Neuronal stem cell (in vitro differentiated cells): ENCODE measurements around the gene GBX1.

Experiments
- DNase-seq: peaks from one replicate; pipeline ENCODE4 v3.0.0-alpha.2; 2013; ENCODE audit warnings: low spot score
- H2AFZ ChIP-seq: one replicate; pipeline ENCODE4 v1.6.1; 2013; ENCODE audit warnings: mild to moderate bottlenecking, low read length, inconsistent platforms
- H2AK5ac ChIP-seq: 2 replicates; pipeline ENCODE4 v1.6.1; 2013; ENCODE audit warnings: low read depth, mild to moderate bottlenecking, inconsistent platforms, low read length, moderate library complexity, mixed read lengths
- H2BK120ac ChIP-seq: 2 replicates; pipeline ENCODE4 v1.6.1; 2013; ENCODE audit warnings: low read depth, mild to moderate bottlenecking, inconsistent platforms, low read length, moderate library complexity, mixed read lengths
- H2BK12ac ChIP-seq: one replicate; pipeline ENCODE4 v1.6.1; 2013; ENCODE audit warnings: low read length, inconsistent platforms
- H2BK15ac ChIP-seq: 2 replicates; pipeline ENCODE4 v1.6.1; 2013; ENCODE audit warnings: mild to moderate bottlenecking, low read length, inconsistent platforms, mixed read lengths
- H2BK5ac ChIP-seq: one replicate; pipeline ENCODE4 v1.6.1; 2013; ENCODE audit warnings: inconsistent platforms, mild to moderate bottlenecking, low read length, moderate library complexity
- H3K14ac ChIP-seq: one replicate; pipeline ENCODE4 v1.6.1; 2013; ENCODE audit warnings: low read length, inconsistent platforms
- H3K18ac ChIP-seq: 2 replicates; pipeline ENCODE4 v1.6.1; 2013; ENCODE audit warnings: low read length, inconsistent platforms
- H3K23ac ChIP-seq: 2 replicates; pipeline ENCODE4 v1.6.1; 2013; ENCODE audit warnings: low read depth, mild to moderate bottlenecking, mixed read lengths, low read length, inconsistent platforms; ENCODE audit not compliant: poor library complexity
- H3K27ac ChIP-seq: replicated peaks from 3 replicates; pipeline ENCODE4 v1.5.1; 2013; ENCODE audit warnings: low read length, inconsistent platforms
- H3K27me3 ChIP-seq, 3 experiments: 2 replicates each; pipeline ENCODE4 v1.6.1; 2013; ENCODE audit warnings: low read length in 3 of 3, mild to moderate bottlenecking in 2 of 3, inconsistent platforms in 1 of 3, low read depth in 1 of 3, mixed read lengths in 1 of 3, moderate library complexity in 1 of 3; ENCODE audit not compliant: control insufficient read depth in 3 of 3, insufficient read depth in 3 of 3
- H3K36me3 ChIP-seq, 2 donors: replicated peaks in 1 of 2; 2 replicates each; pipeline ENCODE4 v1.6.1; 2013; ENCODE audit warnings: low read length in 2 of 2; ENCODE audit not compliant: control insufficient read depth in 2 of 2, insufficient read depth in 2 of 2
- H3K4ac ChIP-seq: 2 replicates; pipeline ENCODE4 v1.6.1; 2013; ENCODE audit warnings: inconsistent platforms, mild to moderate bottlenecking, low read length, moderate library complexity
- H3K4me1 ChIP-seq, 2 donors: 1 replicate in 1 of 2; 2 replicates in 1 of 2; pipeline ENCODE4 v1.6.1; 2013; ENCODE audit warnings: low read length in 2 of 2, low read depth in 1 of 2; ENCODE audit not compliant: control insufficient read depth in 2 of 2, insufficient read depth in 1 of 2
- H3K4me2 ChIP-seq: one replicate; pipeline ENCODE4 v1.6.1; 2013; ENCODE audit warnings: mild to moderate bottlenecking, low read length, inconsistent platforms; ENCODE audit not compliant: insufficient read depth, poor library complexity, severe bottlenecking
- H3K4me3 ChIP-seq, 2 donors: 2 replicates each; pipeline ENCODE4 v1.5.1; 2013; ENCODE audit warnings: low read length in 2 of 2, mild to moderate bottlenecking in 2 of 2, inconsistent platforms in 1 of 2, moderate library complexity in 1 of 2
- H3K79me1 ChIP-seq: one replicate; pipeline ENCODE4 v1.6.1; 2013; ENCODE audit warnings: low read depth, mild to moderate bottlenecking, inconsistent platforms, low read length, moderate library complexity
- H3K9ac ChIP-seq: one replicate; pipeline ENCODE4 v1.6.1; 2013; ENCODE audit warnings: mild to moderate bottlenecking, low read depth, low read length, inconsistent platforms; ENCODE audit not compliant: poor library complexity
- H3K9me3 ChIP-seq, 2 donors: replicated peaks in 1 of 2; 2 replicates each; pipeline versions ENCODE3 to v1.6.1; 2013; ENCODE audit warnings: low read length in 2 of 2, mild to moderate bottlenecking in 2 of 2, inconsistent platforms in 1 of 2, low read depth in 1 of 2, mixed read lengths in 1 of 2, moderate library complexity in 1 of 2; ENCODE audit not compliant: control insufficient read depth in 2 of 2, insufficient read depth in 1 of 2
- H4K8ac ChIP-seq: one replicate; pipeline ENCODE4 v1.6.1; 2013; ENCODE audit warnings: low read depth, mild to moderate bottlenecking, inconsistent platforms, low read length, moderate library complexity
- H4K91ac ChIP-seq: one replicate; pipeline ENCODE4 v1.6.1; 2013; ENCODE audit warnings: low read length, low read depth, mild to moderate bottlenecking, inconsistent platforms; ENCODE audit not compliant: poor library complexity
- WGBS, 2 donors: extraction: QIAGEN DNeasy Blood & Tissue Kit; methylation state at CpG; one replicate each; pipeline ENCODE4 v1.1.7; 2013; ENCODE audit warnings: missing lambda C conversion rate in 2 of 2, mixed read lengths in 1 of 2; ENCODE audit not compliant: insufficient read length in 2 of 2, insufficient replicate concordance in 1 of 2; ENCODE audit errors: extremely low coverage in 2 of 2; 5-methylcytosine and 5-hydroxymethylcytosine counted together

The GBX1 gene

DNA sequence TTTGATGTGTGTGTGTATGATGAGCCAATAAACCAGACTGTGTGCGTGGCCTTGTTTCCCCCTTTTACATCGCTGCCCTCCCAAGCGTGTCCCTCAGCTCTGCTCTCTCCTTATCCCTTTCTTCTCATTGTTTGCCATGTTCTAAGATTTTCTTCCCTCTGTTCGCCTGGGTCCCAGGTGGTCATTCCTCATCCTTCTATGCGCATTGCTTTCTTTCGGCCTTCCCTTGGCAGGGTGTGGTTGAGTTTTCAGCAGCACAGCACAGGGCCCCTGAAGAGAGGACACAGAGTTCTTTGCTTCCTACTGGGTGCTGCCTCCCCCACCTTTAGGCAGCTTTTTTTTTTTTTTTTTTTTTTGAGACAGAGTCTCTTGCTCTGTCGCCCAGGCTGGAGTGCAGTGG lies 23.1 kb downstream of the GBX1 start:
- H3K4me1 ChIP-seq, result peaks cover 0 to 6% of the 10 kb centered on the region in 2 donors
- peaks cover 23 to 55% of the 10 kb centered on the region in 2 donors for H3K36me3 ChIP-seq
- H2BK5ac ChIP-seq, result no peak overlapping the region
- H4K91ac ChIP-seq, result no peak overlapping the region
- no peak overlapping the region for H4K8ac ChIP-seq
- no peaks in the 10 kb centered on the region for H3K9me3 ChIP-seq
- no peak overlapping the region for H3K9ac ChIP-seq
- DNase-seq, result no peak
- H2BK15ac ChIP-seq, result no peak overlapping the region
- peaks cover 0 to 11% (median 0%) of the 10 kb centered on the region in 3 experiments for H3K27me3 ChIP-seq
- WGBS, 2 donors, result no CpG with 5 or more reads among the region's 7 CpGs
- no peak overlapping the region for H3K18ac ChIP-seq
- no peak overlapping the region for H3K4me2 ChIP-seq
- no peak overlapping the region for H2AFZ ChIP-seq
- H2BK12ac ChIP-seq, result no peak overlapping the region
- no peak overlapping the region for H3K23ac ChIP-seq
- no peak overlapping the region for H3K4me3 ChIP-seq
- no peak overlapping the region for H3K4ac ChIP-seq
- no peak overlapping the region for H3K27ac ChIP-seq
- no peaks in the 10 kb centered on the region for H3K79me1 ChIP-seq
- H3K14ac ChIP-seq, result no peak overlapping the region
- H2BK120ac ChIP-seq, result no peak overlapping the region
- H2AK5ac ChIP-seq, result no peak overlapping the region

DNA sequence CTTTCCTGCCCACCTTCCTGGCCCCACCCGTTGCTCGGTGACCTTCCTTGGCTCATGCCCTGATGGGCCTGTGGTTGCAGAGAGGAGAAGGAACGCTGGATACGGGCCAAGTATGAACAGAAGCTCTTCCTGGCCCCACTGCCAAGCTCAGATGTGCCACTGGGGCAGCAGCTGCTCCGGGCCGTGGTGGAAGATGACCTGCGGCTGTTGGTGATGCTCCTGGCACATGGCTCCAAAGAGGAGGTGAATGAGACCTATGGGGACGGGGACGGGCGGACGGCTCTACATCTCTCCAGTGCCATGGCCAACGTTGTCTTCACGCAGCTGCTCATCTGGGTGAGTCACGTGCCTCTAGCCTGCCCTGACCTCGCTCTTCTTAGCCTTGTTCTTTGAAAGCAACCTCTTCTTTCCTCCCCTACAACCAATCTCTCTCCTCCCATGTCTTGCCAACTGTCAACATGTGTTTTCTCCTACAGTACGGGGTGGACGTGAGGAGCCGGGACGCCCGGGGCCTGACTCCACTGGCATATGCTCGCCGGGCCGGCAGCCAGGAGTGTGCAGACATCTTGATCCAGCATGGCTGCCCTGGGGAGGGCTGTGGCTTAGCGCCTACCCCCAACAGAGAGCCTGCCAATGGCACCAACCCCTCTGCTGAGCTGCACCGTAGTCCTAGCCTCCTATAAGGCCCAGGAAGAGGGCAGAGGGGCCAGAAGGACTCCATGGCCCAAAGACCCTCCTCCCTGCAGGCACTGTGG lies 24.1 kb downstream of the GBX1 start:
- Histone ChIP-seq H2BK120ac (no peak overlapping the region), H3K18ac (no peak overlapping the region), H3K4me2 (no peak overlapping the region), H3K14ac (no peak overlapping the region), H3K9ac (no peak overlapping the region), H3K27me3 (peaks cover 0 to 1% (median 0%) of the 10 kb centered on the region in 3 experiments), H2BK12ac (no peak overlapping the region), H3K23ac (peak overlapping the region; percentile 29), H2BK15ac (no peak overlapping the region), H3K79me1 (no peaks in the 10 kb centered on the region), H3K36me3 (peaks cover 23 to 62% of the 10 kb centered on the region in 2 donors), H2BK5ac (no peak overlapping the region), H3K4me3 (peak overlapping the region in 1 of 2 donors; percentile 52), H3K27ac (no peak overlapping the region), H2AK5ac (no peak overlapping the region), H4K8ac (no peak overlapping the region), H3K4me1 (peaks cover 0 to 13% of the 10 kb centered on the region in 2 donors), H2AFZ (no peak overlapping the region), H3K9me3 (no peaks in the 10 kb centered on the region), H3K4ac (no peak overlapping the region), H4K91ac (no peak overlapping the region)
- WGBS, 2 donors, result no CpG with 5 or more reads among the region's 25 CpGs
- DNase-seq, result no peak

DNA sequence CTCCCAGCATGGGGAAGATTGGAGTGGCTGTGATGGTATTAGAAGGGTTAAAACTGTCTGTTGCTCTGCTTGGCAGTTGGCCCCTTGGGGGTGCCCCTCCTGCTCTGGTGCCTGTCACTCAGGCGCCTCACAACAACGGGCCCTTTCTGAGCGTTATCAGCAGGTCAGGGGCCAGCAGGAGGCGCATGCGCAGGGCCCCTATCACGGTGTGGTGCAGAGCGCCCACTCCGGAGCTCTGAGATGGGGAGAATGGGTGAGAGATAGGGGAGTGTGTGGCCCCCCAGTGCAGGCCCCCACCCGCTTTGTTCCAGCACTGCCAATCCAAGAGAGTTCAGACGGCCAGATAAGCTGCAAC lies 24.8 kb downstream of the GBX1 start:
- H3K9ac ChIP-seq, result peak overlapping the region; percentile 46
- H3K4me3 ChIP-seq, result no peak overlapping the region
- no peaks in the 10 kb centered on the region for H3K9me3 ChIP-seq
- DNase-seq, result no peak
- H3K4me2 ChIP-seq, result no peak overlapping the region
- peaks cover 0 to 20% of the 10 kb centered on the region in 2 donors for H3K4me1 ChIP-seq
- no peak overlapping the region for H4K91ac ChIP-seq
- H2BK15ac ChIP-seq, result no peak overlapping the region
- no CpG with 5 or more reads among the region's 10 CpGs for WGBS, 2 donors
- no peak overlapping the region for H3K14ac ChIP-seq
- no peak overlapping the region for H2AK5ac ChIP-seq
- H3K36me3 ChIP-seq, result peaks cover 23 to 69% of the 10 kb centered on the region in 2 donors
- H2BK120ac ChIP-seq, result no peak overlapping the region
- H3K27me3 ChIP-seq, result no peaks in the 10 kb centered on the region
- no peak overlapping the region for H2BK5ac ChIP-seq
- no peak overlapping the region for H2AFZ ChIP-seq
- H3K79me1 ChIP-seq, result no peaks in the 10 kb centered on the region
- H3K18ac ChIP-seq, result peak overlapping the region; percentile 36
- no peak overlapping the region for H3K4ac ChIP-seq
- H2BK12ac ChIP-seq, result no peak overlapping the region
- no peak overlapping the region for H4K8ac ChIP-seq
- no peak overlapping the region for H3K27ac ChIP-seq
- peak overlapping the region; percentile 52 for H3K23ac ChIP-seq

DNA sequence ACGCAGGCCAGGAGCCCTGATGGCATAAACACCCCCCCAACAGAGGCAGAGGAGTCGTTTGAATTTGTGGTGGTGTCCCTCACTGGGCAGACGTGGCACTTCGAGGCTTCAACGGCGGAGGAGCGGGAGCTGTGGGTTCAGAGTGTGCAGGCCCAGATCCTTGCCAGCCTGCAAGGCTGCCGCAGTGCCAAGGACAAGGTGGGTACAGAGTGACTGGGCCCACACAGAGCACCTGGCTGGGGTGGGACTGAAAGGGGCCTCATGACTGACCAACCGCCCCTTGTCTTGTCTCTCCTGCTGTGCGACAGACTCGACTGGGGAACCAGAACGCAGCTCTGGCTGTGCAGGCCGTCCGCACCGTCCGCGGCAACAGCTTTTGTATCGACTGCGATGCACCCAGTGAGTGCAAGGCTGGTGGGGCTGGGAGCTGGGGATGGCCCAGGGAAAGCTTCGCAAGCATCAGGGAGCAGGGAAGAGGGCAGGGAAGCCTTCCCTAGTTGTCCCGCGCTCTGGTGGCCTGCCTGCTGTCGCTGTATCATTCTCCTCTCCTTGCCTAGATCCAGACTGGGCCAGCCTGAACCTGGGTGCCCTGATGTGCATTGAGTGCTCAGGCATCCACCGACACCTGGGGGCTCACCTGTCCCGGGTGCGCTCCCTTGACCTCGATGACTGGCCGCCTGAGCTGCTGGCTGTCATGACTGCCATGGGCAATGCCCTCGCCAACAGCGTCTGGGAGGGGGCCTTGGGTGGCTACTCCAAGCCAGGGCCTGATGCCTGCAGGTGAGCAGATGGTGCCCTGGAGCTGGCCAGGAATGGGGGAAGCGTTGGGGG lies 25.4 kb downstream of the GBX1 start:
- H4K91ac ChIP-seq, result no peak overlapping the region
- no peak overlapping the region for H3K27ac ChIP-seq
- no peak overlapping the region for H2BK15ac ChIP-seq
- no peak for DNase-seq
- no peak overlapping the region for H2BK5ac ChIP-seq
- H3K18ac ChIP-seq, result peak overlapping the region; percentile 19
- no peak overlapping the region for H4K8ac ChIP-seq
- no CpG with 5 or more reads among the region's 31 CpGs for WGBS, 2 donors
- H3K9me3 ChIP-seq, result no peaks in the 10 kb centered on the region
- H3K36me3 ChIP-seq, result peaks cover 23 to 73% of the 10 kb centered on the region in 2 donors
- H3K23ac ChIP-seq, result peak overlapping the region; percentile 52
- H3K9ac ChIP-seq, result peak overlapping the region; percentile 46
- H3K4me3 ChIP-seq, result no peak overlapping the region
- no peak overlapping the region for H3K4ac ChIP-seq
- no peak overlapping the region for H2BK120ac ChIP-seq
- H3K27me3 ChIP-seq, result no peaks in the 10 kb centered on the region
- H3K4me1 ChIP-seq, result peaks cover 0 to 21% of the 10 kb centered on the region in 2 donors
- H3K79me1 ChIP-seq, result no peaks in the 10 kb centered on the region
- H3K4me2 ChIP-seq, result no peak overlapping the region
- no peak overlapping the region for H2AFZ ChIP-seq
- H2AK5ac ChIP-seq, result no peak overlapping the region
- no peak overlapping the region for H3K14ac ChIP-seq
- no peak overlapping the region for H2BK12ac ChIP-seq
